Uterus (tissue), 4 donors: ENCODE results near the gene DACT3. TPM values are rescaled to one million over a fixed set of nuclear protein-coding genes. Genes with fewer than 3 reads are reported as not detected.
A peak's percentile ranks its signal among the peaks of the same experiment; 100 is the strongest.

Experiments used
- DNase-seq, 2 donors: peaks; one replicate each; pipeline ENCODE4 v3.0.0-alpha.2; 2019 to 2020
- H3K27ac ChIP-seq, 2 donors: fragments of 200-600 bp; sonication (generic); 1 replicate in 1 of 2; 2 replicates in 1 of 2; pipeline ENCODE4 v1.5.1; 2016 to 2018
- H3K27me3 ChIP-seq, 2 donors: fragments of 200-600 bp; sonication (generic); one replicate each; pipeline ENCODE4 v1.5.1; 2018 to 2019; ENCODE audit warnings: control low read depth in 1 of 2
- H3K36me3 ChIP-seq, 2 donors: fragments of 200-600 bp; sonication (generic); one replicate each; pipeline ENCODE4 v1.5.1; 2019; ENCODE audit warnings: control low read depth in 1 of 2
- H3K4me1 ChIP-seq, 2 donors: fragments of 200-600 bp; sonication (generic); one replicate each; pipeline ENCODE4 v1.5.1; 2018 to 2019; ENCODE audit warnings: control low read depth in 1 of 2
- H3K4me3 ChIP-seq, 2 donors: fragments of 200-600 bp; sonication (generic); 1 replicate in 1 of 2; 2 replicates in 1 of 2; pipeline ENCODE4 v1.5.1; 2018 to 2019; ENCODE audit warnings: mild to moderate bottlenecking in 1 of 2
- H3K9me3 ChIP-seq, 2 donors: fragments of 200-600 bp; sonication (generic); one replicate each; pipeline ENCODE4 v1.5.1; 2019; ENCODE audit warnings: control low read depth in 1 of 2
- CTCF ChIP-seq, 4 experiments: fragments of 200-600 bp in 2 of 4; fragments of 450-650 bp in 2 of 4; sonication (generic) in 2 of 4; IDR thresholded peaks; one replicate each; pipeline ENCODE4 v1.5.1; 2016 to 2019; ENCODE audit warnings: antibody characterized with exemption in 4 of 4, mild to moderate bottlenecking in 2 of 4, moderate library complexity in 1 of 4
- POLR2A ChIP-seq, 2 donors: fragments of 450-650 bp; IDR thresholded peaks; one replicate each; pipeline ENCODE4 v1.6.1; 2016; ENCODE audit warnings: antibody characterized with exemption in 2 of 2, mild to moderate bottlenecking in 1 of 2, moderate library complexity in 1 of 2
- intact Hi-C: fragments of 100-400 bp; cut with DNase I; formaldehyde crosslinking; loops from one replicate; pipeline ENCODE4 v1.15.1; 2023; ENCODE audit warnings: low total_unique reads
- total RNA-seq, 4 donors: library from RNA; depleted of rRNA in 3 of 4; stranded (reverse); fragments of >200 nt in 3 of 4; gene quantifications; one replicate each; pipeline versions ENCODE4 v1.1.0 to v1.2.4, GENCODE V29; 2014 to 2023
- donor health status: DM: yes; HTN: yes; CAD: no.

The DACT3 gene
- total RNA-seq, 4 donors from 2014 or later: 0.29 to 90.1 (median 30.3) TPM

GRCh38 chr19:46648060-46648960 lies 12.7 kb downstream of the DACT3 start:
- no peak for TF ChIP-seq POLR2A (IDR thresholded peaks at IDR 0.05)
- TF ChIP-seq CTCF (IDR thresholded peaks at IDR 0.05): no peak
- no peaks in the 10 kb centered on the region for H3K27me3 ChIP-seq

GRCh38 chr19:46646402-46646801 lies 14.6 kb downstream of the DACT3 start:
- no peak for DNase-seq
- H3K27ac ChIP-seq: peak overlapping the region in 1 of 2 donors; percentile 50
- intact Hi-C loops: no loop called here
- no peaks in the 10 kb centered on the region for H3K27me3 ChIP-seq
- H3K4me1 ChIP-seq: peaks cover 0 to 3% of the 10 kb centered on the region in 2 donors
- no peak overlapping the region for H3K4me3 ChIP-seq
- no peaks in the 10 kb centered on the region for H3K36me3 ChIP-seq
- TF ChIP-seq CTCF (IDR thresholded peaks at IDR 0.05): no peak
- TF ChIP-seq POLR2A (IDR thresholded peaks at IDR 0.05): no peak
- no peaks in the 10 kb centered on the region for H3K9me3 ChIP-seq

More at GRCh38 chr19:46648060-46648960, 12.7 kb downstream of the DACT3 start:
- Histone ChIP-seq H3K27ac (no peak overlapping the region), H3K36me3 (no peaks in the 10 kb centered on the region), H3K4me3 (no peak overlapping the region), H3K4me1 (peaks cover 0 to 3% of the 10 kb centered on the region in 2 donors), H3K9me3 (no peaks in the 10 kb centered on the region)
- no peak for DNase-seq
- intact Hi-C loops: no loop called here

GRCh38 chr19:46644720-46645119 lies 16.3 kb downstream of the DACT3 start:
- Histone ChIP-seq H3K27me3 (no peaks in the 10 kb centered on the region), H3K36me3 (no peaks in the 10 kb centered on the region), H3K4me3 (no peak overlapping the region), H3K4me1 (peaks cover 0 to 3% of the 10 kb centered on the region in 2 donors), H3K9me3 (no peaks in the 10 kb centered on the region), H3K27ac (peak overlapping the region; percentile 67 to 79)
- no peak for TF ChIP-seq CTCF (IDR thresholded peaks at IDR 0.05)
- TF ChIP-seq POLR2A (IDR thresholded peaks at IDR 0.05): no peak
- intact Hi-C loops: no loop called here
- no peak for DNase-seq

- Histone ChIP-seq H3K36me3 (no peaks in the 10 kb centered on the region), H3K9me3 (no peaks in the 10 kb centered on the region), H3K4me1 (no peaks in the 10 kb centered on the region), H3K4me3 (no peak overlapping the region), H3K27ac (peak overlapping the region in 1 of 2 donors; percentile 97), H3K27me3 (no peaks in the 10 kb centered on the region)
- intact Hi-C loops: no loop called here
- no peak for DNase-seq
- TF ChIP-seq CTCF (IDR thresholded peaks at IDR 0.05) (no peak), POLR2A (IDR thresholded peaks at IDR 0.05) (no peak)
Observed at GRCh38 chr19:46640656-46641055, 20.3 kb downstream of the DACT3 start.
